GM18868 (cell line): Measurements from ENCODE around the gene SFMBT1.
"Not testable (repeated sequence)": the region's sequence is repeated elsewhere in the genome, so short reads cannot be mapped to it uniquely, and the experiment has no call there.

Source experiments
- ATAC-seq: cut with Tn5 transposase; IDR thresholded peaks from one replicate; pipeline ENCODE4 v1.9.1; 2021; ENCODE audit warnings: mild to moderate bottlenecking, moderate library complexity; ENCODE audit not compliant: unreplicated experiment

Gene SFMBT1

DNA sequence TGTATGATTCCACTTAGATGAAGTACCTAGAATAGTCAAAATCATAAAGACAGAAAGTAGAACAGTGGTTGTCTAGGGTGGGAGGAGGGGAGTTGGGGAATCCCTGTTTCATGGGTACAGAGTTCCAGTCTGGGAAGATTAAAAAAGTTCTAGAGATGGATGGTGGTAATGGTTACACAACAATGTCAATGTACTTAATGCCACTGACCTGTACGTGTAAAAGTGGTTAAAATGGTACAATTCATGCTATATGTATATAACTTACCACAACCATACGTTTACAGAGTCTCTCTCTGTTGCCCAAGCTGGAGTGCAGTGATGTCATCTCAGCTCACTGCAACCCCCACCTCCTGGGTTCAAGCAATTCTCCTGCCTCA is 6.5 kb downstream of the SFMBT1 start:
- no peak for ATAC-seq

DNA sequence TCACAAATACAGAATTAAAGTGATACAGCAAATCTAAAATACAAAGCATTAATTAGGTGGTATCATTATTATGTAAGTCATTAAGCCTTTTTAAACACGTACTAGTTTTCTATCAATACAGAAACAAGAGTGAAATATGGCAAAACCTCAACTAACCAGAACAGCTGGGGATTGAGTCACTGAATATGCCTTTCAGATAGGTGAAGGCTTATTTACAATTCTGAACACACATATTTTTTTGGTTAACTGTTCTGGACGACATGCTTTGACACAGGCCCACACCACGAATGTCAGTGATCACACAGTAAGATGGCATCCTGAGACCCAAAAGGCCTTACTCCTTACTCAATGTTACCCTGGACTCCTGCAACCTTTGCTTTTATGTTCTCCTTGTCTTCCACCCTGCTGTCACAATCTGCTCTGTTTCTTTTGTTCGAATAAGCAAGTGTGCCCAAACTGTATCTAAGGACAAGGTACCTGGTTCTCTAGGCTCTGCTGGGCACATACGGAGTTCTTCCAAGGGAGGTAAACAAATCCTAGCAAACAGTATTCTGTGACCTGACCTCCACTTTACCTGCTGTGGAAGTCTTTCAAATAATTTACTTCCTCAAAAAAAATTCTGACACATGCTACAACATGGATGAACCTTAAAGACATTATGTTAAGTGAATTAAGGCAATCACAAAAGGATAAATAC is 7.0 kb downstream of the SFMBT1 start:
- no peak for ATAC-seq

DNA sequence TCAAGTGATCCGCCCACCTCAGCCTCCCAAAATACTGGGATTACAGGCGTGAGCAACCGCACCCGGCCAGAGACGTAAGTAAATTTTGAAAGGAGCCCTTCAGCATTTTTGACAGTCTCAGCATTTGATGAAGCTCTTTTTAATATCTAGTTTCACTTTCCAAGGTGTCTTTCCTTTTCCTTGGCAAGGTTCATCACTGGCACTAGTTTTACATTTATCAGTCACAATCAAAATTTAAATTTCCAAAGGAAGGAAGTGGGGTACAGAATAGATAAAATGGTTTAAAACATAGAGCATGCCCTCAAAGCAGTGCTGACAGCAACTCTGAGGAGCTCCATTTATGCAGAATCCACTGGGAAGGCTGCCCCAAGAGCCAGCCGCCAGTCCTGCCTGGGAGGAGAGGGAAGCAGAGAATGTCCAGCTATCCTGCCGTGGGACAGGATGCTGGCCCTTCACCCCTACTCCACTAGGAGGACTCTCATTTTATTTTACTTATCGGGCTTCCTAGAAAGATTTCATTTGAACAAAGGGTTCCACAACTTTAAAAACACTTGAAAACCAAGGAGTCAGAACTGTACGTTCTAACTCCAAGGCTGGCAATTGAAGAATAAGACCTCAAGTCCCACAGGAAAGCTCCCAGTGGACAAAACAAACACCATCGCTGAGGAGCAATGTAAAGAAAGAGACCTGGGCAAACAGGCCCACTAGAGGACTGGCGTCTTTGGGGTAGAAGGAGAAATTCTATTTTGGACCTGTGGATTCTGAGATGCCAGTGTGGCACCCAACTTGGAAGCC is 9.9 kb downstream of the SFMBT1 start:
- no peak for ATAC-seq

DNA sequence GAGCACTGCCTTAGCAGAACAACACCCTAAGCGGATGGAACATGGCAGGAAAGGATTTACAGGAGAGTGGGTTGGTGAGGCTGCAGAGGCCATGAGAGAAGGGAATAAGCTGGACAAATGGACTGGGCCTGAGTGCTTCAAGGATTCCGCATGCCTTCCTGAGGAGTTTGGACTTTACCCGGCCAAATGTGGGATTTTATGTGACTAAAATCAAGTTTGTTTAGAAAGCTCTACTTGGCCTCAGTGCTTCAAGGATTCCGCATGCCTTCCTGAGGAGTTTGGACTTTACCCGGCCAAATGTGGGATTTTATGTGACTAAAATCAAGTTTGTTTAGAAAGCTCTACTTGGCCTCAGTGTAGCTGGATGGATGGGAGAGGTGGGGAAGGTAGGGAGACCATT is 10.9 kb downstream of the SFMBT1 start:
- ATAC-seq = not testable (repeated sequence)

DNA sequence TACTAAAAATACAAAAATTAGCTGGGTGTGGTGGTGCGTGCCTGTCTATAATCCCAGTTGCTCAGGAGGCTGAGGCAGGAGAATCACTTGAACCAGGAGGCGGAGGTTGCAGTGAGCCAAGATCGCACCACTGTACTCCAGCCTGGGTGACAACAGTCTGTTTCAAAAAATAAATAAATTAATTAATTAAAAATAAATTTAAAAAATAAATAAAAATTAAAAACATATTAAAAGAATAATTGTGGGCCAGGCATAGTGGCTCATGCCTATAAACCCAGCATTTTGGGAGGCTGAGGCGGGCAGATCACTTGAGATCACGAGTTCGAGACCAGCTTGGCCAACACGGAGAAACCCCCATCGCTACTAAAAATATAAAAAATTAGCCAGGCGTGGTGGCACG is 11.5 kb downstream of the SFMBT1 start:
- ATAC-seq = not testable (repeated sequence)

DNA sequence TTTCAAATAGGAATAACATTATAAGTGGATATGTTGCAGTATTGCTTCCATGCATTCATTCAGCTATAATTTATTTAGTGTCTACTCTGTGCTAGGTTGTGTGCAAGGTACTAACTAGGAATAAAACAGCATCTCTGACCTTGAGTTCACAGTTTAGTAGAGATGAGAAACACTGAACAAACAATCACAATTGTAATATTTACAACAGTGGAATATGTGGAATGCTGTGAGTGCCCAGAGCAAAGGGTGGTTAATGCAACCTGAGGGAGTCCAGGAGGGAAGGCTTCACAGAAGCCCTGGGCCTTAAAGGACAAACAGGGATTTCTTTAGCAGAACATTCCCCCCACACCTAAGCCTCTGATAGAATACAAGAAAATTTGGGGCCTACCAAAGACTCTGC is 13.3 kb downstream of the SFMBT1 start:
- ATAC-seq = no peak

DNA sequence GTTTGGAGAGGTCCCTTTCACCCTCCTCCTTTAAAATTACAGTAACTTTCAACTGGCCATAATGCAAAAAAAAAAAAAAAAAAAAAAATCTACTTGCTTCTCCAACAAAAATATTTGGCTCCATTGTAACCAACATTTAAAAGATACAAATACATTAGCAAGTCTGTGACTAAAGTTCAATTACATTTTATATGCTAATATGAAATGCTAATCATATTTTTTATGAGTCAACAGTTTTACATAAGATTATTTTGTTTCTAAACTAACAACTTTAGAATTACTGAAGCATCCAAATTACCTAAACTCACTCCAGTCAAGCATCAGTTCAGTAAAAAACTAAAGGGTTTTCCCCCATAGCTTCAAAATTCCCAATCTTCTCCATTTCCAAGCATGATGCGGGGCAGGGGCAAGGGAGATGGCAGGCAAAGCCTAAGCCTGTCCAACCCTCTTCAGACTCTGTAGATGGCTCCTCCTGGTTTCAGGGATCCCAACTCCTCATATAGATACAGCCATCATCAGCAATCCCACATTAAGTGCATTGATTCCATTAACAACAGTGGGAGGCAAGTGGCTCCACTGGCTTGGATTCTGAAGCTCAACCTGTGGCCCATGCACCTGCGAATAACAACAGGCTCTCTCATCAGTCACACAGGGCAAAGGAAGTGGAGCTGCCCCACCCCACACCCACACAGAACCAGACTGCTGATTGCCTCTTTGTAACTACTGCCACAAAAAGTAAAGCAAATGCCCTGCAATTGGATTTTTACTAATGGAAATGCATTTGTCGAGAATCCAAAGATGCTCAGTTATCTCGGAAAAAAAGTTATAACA is 15.0 kb downstream of the SFMBT1 start:
- no peak for ATAC-seq

DNA sequence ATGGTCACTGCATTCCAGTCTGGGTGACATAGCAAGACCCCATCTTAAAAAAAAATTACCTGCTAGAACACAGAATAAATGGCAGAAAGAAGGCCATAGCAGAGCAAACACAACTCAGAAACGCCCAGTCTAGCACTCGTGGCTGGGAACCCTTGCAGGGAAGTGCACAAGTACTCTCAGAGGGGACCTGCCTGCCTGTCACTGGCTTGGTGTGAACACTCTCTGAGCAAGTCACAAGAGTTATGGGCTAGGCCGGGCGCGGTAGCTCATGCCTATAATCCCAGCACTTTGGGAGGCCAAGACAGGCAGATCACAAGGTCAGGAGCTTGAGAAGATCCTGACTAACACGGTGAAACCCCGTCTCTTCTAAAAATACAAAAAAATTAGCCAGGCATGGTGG is 17.2 kb downstream of the SFMBT1 start:
- ATAC-seq = no peak

DNA sequence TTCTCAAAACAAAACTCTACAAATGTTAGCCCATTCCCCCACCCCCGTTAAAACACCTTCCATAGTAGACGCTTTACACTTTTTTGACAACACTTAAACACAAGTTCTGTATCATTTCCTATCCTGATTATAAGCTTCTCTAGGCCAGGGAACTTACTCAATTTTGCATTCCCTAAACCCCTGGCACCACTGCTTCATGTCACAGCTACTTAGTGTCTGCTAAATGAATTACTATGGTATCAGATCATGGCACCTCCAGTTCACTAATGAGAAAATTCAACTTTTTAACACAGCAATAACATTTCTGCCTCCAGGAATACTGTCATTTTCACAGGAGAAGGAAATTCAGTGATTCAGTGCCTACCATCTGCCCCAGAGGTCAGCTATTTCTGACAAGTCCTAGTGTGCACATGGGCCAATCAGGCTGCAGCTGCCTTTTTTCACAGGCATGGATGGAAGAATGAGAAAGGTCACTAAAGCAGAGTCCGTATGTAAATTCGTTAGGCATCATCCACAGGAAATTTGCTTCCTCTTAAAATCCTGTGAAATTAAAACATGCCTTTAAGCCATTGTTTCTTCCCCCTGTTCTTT is 18.5 kb downstream of the SFMBT1 start:
- ATAC-seq = no peak

DNA sequence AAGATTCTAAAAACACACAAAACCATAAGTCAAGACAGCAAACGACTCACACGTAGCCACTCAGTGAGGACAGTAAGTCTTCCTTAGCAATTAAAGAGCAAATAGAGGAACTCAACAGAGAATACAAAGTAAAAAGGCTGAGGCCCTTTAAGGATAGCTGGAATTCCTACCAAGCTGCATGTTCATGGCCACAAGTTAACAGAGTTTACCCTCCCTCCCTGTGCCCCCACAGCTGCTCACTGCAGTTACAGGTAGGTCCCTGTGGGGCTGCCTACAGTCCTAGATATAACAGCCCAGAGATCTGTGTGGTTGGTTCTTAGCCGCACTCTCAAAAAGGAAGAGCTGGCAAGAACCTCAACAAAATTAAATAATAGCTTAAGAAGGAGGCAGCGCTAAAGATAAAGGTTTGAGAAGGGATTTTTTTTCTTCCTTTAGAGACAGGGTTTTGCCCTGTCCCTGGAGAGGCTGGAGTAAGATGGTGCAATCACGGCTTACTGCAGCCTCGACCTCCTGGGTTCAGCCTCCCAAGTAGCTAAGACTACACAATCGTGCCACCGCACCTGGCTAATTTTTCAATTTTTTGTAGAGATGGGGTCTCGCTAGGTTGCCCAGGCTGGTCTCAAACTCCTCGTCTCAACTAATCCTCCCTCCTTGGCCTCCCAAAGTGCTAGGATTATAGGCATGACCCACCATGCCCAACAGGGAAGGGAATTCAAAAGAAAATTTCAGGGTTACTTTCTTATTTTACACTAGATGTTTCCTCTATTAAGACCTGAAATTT is 19.3 kb downstream of the SFMBT1 start:
- ATAC-seq = no peak

DNA sequence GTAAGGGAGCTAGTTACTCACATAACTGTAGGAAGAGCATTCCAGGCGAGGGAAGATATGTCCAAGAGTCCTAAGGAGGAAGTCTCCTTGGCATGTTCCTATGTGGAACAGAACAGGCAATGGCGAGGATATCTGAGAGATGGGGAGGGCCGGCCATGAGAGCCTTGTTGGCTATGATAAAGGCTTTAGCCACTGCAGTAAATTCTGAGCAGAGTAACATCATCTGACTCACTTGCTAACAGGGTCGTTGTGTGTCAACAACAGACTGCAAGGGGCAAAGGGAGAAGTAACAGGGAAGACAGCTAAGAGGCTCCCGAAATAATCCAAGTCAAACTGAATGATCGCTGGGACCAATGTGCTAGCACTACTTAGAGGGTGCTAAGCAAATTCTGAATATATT is 21.6 kb downstream of the SFMBT1 start:
- no peak for ATAC-seq

DNA sequence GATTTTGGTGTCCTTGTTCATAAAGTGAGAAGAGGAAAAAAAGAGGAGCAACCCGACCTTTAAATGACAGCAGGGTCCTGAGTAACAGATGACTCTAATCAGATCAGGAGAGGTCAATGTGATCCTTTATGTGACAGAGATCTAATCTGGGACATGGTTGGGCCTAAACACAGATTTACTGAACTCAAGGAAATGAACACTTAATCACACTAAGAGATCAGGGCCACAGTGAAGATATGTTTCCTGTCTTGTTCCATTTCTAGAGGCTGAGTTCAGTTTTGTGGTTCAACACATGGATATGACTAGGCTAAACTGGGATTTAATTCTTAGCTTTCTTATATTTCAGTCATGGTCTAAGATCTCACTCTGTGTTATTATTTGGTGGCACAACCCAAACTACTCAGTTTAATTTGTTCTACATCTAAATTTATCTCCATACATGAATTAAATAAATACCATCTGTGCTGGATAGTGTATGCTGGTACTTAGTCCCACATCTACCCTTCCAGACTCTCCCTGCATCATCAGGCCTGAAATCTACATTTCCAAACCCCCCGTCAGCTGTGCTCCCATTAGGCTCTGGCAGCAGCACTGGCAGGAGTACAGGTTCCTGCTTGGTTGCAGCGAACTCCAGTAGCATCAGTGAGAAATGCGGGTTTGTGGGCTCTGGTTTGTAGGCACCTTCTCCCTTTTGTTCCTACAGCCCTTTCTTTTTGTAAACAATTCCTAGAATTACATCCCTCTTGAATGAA is 22.6 kb downstream of the SFMBT1 start:
- no peak for ATAC-seq

DNA sequence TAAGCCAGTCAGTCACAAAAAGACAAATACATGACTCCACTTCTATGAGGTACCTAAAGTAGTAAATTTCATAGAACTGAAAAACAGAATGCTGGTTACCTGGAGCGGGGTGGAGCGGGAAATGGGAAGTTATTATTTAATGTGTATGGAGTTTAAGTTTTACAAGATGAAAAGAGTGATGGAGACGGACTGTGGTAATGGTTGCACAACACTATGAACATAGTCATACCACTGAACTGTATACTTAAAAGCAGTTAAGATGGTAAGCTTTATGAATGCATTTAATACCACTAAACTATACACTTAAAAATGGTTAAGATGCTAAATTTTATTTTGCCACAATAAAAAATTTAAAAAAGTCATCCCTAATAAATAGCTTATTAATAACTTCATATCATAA is 23.2 kb downstream of the SFMBT1 start:
- ATAC-seq = no peak

DNA sequence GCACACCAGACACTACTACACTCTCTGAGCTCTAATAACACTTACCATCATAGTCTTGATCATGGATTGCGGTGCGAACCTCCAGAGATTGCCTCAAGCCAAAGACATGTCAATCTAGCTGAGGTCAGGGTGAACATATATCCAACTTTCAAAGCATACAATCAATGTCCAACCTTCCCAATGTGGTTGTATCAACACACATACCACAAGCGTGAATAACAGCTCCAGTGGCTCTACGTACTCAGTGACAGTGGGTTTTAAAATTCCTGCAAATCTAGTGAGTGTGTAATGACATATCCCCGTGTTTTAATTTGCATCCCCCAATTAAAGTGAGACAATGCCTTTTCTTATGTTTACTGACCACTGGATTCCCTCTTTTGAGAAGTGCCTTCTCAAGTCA is 29.6 kb downstream of the SFMBT1 start:
- no peak for ATAC-seq

DNA sequence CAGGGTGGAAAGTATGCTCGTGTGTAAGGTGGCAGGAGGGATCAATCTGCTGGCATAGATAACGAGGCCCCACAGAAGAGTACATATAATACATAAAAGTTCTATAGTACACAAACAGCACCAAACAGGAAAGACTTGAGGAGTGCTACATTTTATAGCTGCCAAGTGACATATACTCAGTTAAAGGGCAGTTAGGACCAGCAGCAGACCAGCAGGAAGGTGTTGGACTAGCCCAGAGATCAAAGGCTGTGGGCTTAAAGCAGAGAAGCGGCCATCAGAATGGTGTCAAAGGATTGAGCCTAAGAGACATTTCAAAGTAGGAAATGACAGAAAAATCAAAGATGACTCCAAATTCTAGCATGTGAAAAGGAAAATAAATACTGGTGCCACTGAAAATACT is 34.5 kb downstream of the SFMBT1 start:
- no peak for ATAC-seq

DNA sequence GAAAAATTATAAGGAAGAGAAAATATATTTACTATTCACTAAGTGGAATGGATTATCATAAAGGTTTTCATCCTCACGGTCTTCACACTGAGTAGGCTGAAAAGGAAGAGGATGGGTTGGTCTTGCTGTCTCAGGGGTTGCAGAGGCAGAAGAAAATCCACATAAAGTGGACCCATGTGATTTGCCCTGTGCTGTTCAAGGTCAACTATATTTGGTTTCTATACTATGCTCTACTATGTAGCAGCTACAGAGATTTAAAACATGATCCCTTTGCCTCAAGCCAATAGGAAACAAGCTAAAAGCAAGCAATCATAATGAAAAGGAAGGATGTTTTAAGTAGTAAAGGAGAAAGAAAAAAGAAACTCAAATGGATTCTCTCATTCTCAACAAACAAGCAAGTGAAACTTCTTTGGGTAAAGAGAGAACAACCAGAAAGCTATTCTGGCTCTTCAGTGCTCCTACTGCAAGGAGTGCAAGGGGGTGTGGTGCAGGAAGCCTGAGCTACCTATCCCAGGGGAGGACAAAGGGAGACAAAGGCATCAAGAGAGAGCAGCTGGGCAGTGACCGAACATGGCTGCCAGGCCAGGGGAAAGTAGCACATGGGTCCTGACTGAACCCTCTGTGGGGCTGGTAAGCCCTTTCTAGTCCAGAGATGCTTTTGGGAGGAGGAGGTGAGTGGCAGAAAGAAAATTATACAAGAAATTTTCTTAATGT is 35.9 kb downstream of the SFMBT1 start:
- no peak for ATAC-seq

DNA sequence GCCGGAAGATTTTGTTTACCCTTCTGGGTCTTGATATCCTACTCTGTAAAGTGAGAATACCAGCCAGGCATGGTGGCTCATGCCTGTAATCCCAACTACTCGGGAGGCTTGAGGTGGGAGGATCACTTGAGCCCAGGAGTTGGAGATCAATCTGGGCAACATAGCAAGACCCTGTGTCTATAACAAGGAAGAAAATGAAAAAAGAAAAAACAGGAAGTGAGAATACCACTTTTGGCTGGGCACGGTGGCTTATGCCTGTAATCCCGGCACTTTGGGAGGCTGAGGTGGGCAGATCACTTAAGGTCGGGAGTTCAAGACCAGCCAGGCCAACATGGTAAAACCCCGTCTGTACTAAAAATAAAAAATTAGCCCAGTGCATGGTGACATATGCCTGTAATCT is 36.9 kb downstream of the SFMBT1 start:
- no peak for ATAC-seq

DNA sequence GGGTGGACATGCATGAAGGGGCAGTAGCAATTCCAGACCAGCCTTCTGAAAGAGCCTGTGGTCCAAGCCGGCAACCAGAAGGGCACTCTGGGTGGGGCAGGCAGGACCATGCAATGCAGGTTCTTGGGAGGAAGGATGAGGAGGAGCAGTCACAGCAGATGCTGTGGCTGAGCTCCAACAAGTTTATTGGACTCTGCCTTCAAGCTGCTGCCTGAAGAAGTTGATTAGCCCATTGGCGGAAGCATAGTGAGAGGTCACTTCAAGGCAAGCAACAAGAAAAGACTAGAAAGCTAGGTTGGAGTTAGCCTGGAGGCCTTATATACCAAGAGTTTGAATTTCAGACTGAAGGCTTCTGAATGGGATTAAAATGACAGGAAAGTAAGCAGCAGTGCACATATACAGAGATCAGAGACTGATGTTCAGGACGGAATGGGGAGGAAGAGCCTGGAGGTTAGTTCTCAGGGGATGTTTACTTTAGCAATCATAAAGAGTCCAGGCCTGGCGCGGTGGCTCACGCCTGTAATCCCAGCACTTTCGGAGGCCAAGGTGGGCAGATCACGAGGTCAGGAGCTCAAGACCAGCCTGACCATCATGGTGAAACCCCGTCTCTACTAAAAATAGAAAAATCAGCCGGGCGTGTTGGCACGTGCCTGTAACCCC is 39.9 kb downstream of the SFMBT1 start:
- no peak for ATAC-seq

DNA sequence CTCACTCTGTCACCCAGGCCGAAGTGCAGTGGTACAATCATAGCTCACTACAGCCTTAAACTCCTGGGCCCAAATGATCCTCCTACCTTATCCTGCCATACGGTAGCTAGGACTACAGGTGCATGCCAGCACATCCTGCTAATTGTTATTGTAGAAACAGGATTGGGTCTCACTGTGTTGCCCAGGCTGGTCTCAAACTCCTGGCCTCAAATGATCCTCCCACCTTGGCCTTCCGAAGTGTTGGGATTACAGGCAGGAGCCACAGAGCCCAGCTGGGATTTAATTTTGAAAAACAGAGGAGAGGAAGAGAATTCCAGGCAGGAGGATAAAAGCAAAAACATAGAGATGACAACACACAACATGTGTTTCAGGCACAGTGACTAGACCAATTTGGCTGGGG is 40.5 kb downstream of the SFMBT1 start:
- no peak for ATAC-seq
